RCC 7860 (cell line): ENCODE data around the gene RASGRP2.

Experiments
- DNase-seq: peaks from one replicate; pipeline ENCODE4 v3.0.0-alpha.2; 2015; ENCODE audit warnings: low spot score
- FAIRE-seq: peaks from 2 replicates; lab custom pipeline; 2012; peaks lifted over from hg19 to GRCh38; lab: Jason Lieb, UNC

RASGRP2 gene

GRCh38 chr11:64771861-64772260 is 27.9 kb upstream of the RASGRP2 start:
- DNase-seq: no peak
- no peak for FAIRE-seq

GRCh38 chr11:64770120-64770519 is 26.2 kb upstream of the RASGRP2 start:
- FAIRE-seq (no peak), DNase-seq (no peak)

- no peak for FAIRE-seq
- DNase-seq: no peak
Measured at GRCh38 chr11:64769283-64769682, 25.3 kb upstream of the RASGRP2 start.

GRCh38 chr11:64768300-64768694 is 24.4 kb upstream of the RASGRP2 start:
- FAIRE-seq (no peak), DNase-seq (no peak)

GRCh38 chr11:64767344-64768299 is 23.7 kb upstream of the RASGRP2 start:
- DNase-seq (peak; percentile 11), FAIRE-seq (no peak)

- no peak for FAIRE-seq
- DNase-seq: no peak
Measured at GRCh38 chr11:64766881-64767280, 22.9 kb upstream of the RASGRP2 start.

GRCh38 chr11:64765851-64766665 is 22.1 kb upstream of the RASGRP2 start:
- DNase-seq (no peak), FAIRE-seq (no peak)

- no peak for DNase-seq
- no peak for FAIRE-seq
Measured at GRCh38 chr11:64765291-64765850, 21.4 kb upstream of the RASGRP2 start.

- DNase-seq (no peak), FAIRE-seq (no peak)
Measured at GRCh38 chr11:64764753-64765152, 20.8 kb upstream of the RASGRP2 start.

GRCh38 chr11:64764040-64764611 is 20.2 kb upstream of the RASGRP2 start:
- FAIRE-seq: no peak
- no peak for DNase-seq

GRCh38 chr11:64763526-64764039 is 19.6 kb upstream of the RASGRP2 start:
- DNase-seq (no peak), FAIRE-seq (no peak)

- FAIRE-seq: peak; percentile 73
Measured at GRCh38 chr11:64762674-64763525, 19.0 kb upstream of the RASGRP2 start.

GRCh38 chr11:64762277-64762673 is 18.3 kb upstream of the RASGRP2 start:
- FAIRE-seq (no peak), DNase-seq (no peak)

More at GRCh38 chr11:64762674-64763525, 19.0 kb upstream of the RASGRP2 start:
- peak; percentile 71 for DNase-seq

- FAIRE-seq (no peak), DNase-seq (no peak)
Measured at GRCh38 chr11:64760759-64761420, 16.9 kb upstream of the RASGRP2 start.

GRCh38 chr11:64759722-64760719 is 16.1 kb upstream of the RASGRP2 start, which contains the start of gene PYGM:
Gene PYGM (minus strand): TSS chr11:64759974. CDS start chr11:64759898, 76 bp downstream.
- FAIRE-seq (no peak), DNase-seq (no peak)

- FAIRE-seq: no peak
Measured at GRCh38 chr11:64759131-64759721, 15.3 kb upstream of the RASGRP2 start.

GRCh38 chr11:64758330-64759079 is 14.6 kb upstream of the RASGRP2 start:
- DNase-seq (no peak), FAIRE-seq (no peak)

More at GRCh38 chr11:64759131-64759721, 15.3 kb upstream of the RASGRP2 start:
- DNase-seq: no peak
